HepG2 (cell line): ENCODE results near the gene TP73. TPM values are rescaled to one million over a fixed set of nuclear protein-coding genes. Genes with fewer than 3 reads are reported as not detected.

Experiments used
- ATAC-seq: fragments of 200-7000 bp; cut with Tn5 transposase; 3 replicates; pipeline ENCODE4 v1.9.1; 2020; ENCODE audit warnings: mild to moderate bottlenecking, moderate library complexity
- BruUV-seq: library from RNA; stranded (reverse); fragments of 400-500 nt; replicated peaks from 2 replicates; lab custom pipeline; 2021; lab: Mats Ljungman, UMichigan
- CTCF ChIA-PET: fragments of 300-600 bp; formaldehyde crosslinking; extraction: SDS; loops from one replicate; lab custom pipeline; 2021; ENCODE audit warnings: low total read pairs, inconsistent platforms, low intra/inter-chr PET ratio; lab: Yijun Ruan, JAX
- POLR2A ChIA-PET: fragments of 350-600 bp; sonication (Branson Sonifier 250); formaldehyde crosslinking; loops from one replicate; lab custom pipeline; 2020; ENCODE audit warnings: antibody characterized with exemption, inconsistent platforms; lab: Yijun Ruan, JAX
- DNase-seq: peaks from one replicate; pipeline ENCODE4 v3.0.0-alpha.2; 2015; ENCODE audit warnings: low spot score
- FAIRE-seq: peaks from 3 replicates; lab custom pipeline; 2011; peaks lifted over from hg19 to GRCh38; lab: Jason Lieb, UNC
- H2AFZ ChIP-seq: one replicate; pipeline ENCODE4 v1.6.1; 2011; ENCODE audit warnings: low read length, inconsistent platforms
- H3K27ac ChIP-seq: fragments of 300-600 bp; 3 replicates; pipeline ENCODE4 v1.8.0; 2011; ENCODE audit warnings: mixed run types, mild to moderate bottlenecking, mixed read lengths, low read length, inconsistent platforms; ENCODE audit not compliant: insufficient read depth; ENCODE audit errors: extremely low read length
- H3K27me3 ChIP-seq, 2 experiments: fragments of 200-600 bp in 1 of 2; 2 replicates in 1 of 2; 3 replicates in 1 of 2; pipeline versions ENCODE4 v1.6.0 to v1.8.0; 2011; ENCODE audit warnings: low read length in 2 of 2, mild to moderate bottlenecking in 2 of 2, moderate library complexity in 2 of 2, inconsistent platforms in 1 of 2; ENCODE audit not compliant: insufficient read depth in 2 of 2, control insufficient read depth in 1 of 2
- H3K36me3 ChIP-seq, 2 experiments: fragments of 200-600 bp in 1 of 2; replicated peaks in 1 of 2; 2 replicates in 1 of 2; 3 replicates in 1 of 2; pipeline versions ENCODE4 v1.5.1 to v1.8.0; 2011; ENCODE audit warnings: low read length in 2 of 2, inconsistent platforms in 1 of 2; ENCODE audit not compliant: insufficient read depth in 2 of 2, control insufficient read depth in 1 of 2
- H3K4me1 ChIP-seq: 2 replicates; pipeline ENCODE4 v1.5.1; 2012; ENCODE audit warnings: low read length, inconsistent platforms; ENCODE audit not compliant: insufficient read depth
- H3K4me2 ChIP-seq: 2 replicates; pipeline ENCODE4 v1.6.0; 2011; ENCODE audit warnings: low read depth, low read length, inconsistent platforms
- H3K4me3 ChIP-seq, 3 experiments: fragments of 200-600 bp in 1 of 3; sonication (generic), shearing (Covaris generic) in 1 of 3; replicated peaks in 1 of 3; 2 replicates each; pipeline ENCODE4 v1.5.1; 2011 to 2016; ENCODE audit warnings: low read length in 3 of 3, inconsistent platforms in 2 of 3, low read depth in 2 of 3, mild to moderate bottlenecking in 2 of 3, control low read depth in 1 of 3, mixed read lengths in 1 of 3; ENCODE audit not compliant: insufficient read depth in 1 of 3
- H3K79me2 ChIP-seq: one replicate; pipeline ENCODE4 v1.6.1; 2011; ENCODE audit warnings: low read length, inconsistent platforms; ENCODE audit not compliant: insufficient read depth
- H3K9ac ChIP-seq: 2 replicates; pipeline ENCODE4 v1.6.0; 2011; ENCODE audit warnings: mild to moderate bottlenecking, low read depth, low read length, inconsistent platforms; ENCODE audit not compliant: insufficient read depth
- H3K9me3 ChIP-seq: 2 replicates; pipeline ENCODE4 v1.5.1; 2012; ENCODE audit warnings: mild to moderate bottlenecking, low read length
- H4K20me1 ChIP-seq: 2 replicates; pipeline ENCODE4 v1.6.0; 2011; ENCODE audit warnings: inconsistent platforms, mild to moderate bottlenecking, low read length, moderate library complexity; ENCODE audit not compliant: insufficient read depth
- AFF4 ChIP-seq: sonication (generic); formaldehyde crosslinking; IDR thresholded peaks from 2 replicates; pipeline ENCODE4 v1.4.0; 2020; ENCODE audit warnings: missing genetic modification reagents
- CENPX ChIP-seq: sonication (generic); formaldehyde crosslinking; IDR thresholded peaks from 2 replicates; pipeline ENCODE4 v1.9.0; 2021; ENCODE audit warnings: mild to moderate bottlenecking, missing genetic modification reagents, moderate library complexity
- EP300 ChIP-seq, 3 experiments: sonication (generic) in 1 of 3; formaldehyde crosslinking in 1 of 3; IDR thresholded peaks; 2 replicates each; pipeline versions ENCODE4 v1.5.1 to v1.6.1; 2011 to 2020; ENCODE audit warnings: low read depth in 2 of 3, low read length in 2 of 3, borderline replicate concordance in 1 of 3, improper control_type of control experiment in 1 of 3, mild to moderate bottlenecking in 1 of 3, missing genetic modification reagents in 1 of 3, moderate library complexity in 1 of 3
- GZF1 ChIP-seq: sonication (generic); formaldehyde crosslinking; IDR thresholded peaks from 2 replicates; pipeline ENCODE4 v1.5.1; 2020; ENCODE audit warnings: mild to moderate bottlenecking, missing genetic modification reagents
- HNRNPH1 ChIP-seq: fragments of 200-400 bp; formaldehyde crosslinking; optimal IDR thresholded peaks from 2 replicates; pipeline ENCODE3; 2017; ENCODE audit warnings: mild to moderate bottlenecking, low read depth, low read length
- RELA ChIP-seq: sonication (generic); formaldehyde crosslinking; IDR thresholded peaks from 2 replicates; pipeline ENCODE4 v1.4.0; 2020; ENCODE audit warnings: missing genetic modification reagents
- SMAD9 ChIP-seq: sonication (generic); formaldehyde crosslinking; IDR thresholded peaks from 2 replicates; pipeline ENCODE4 v1.5.1; 2020; ENCODE audit warnings: mild to moderate bottlenecking, missing genetic modification reagents
- ZFP41 ChIP-seq: sonication (generic); formaldehyde crosslinking; IDR thresholded peaks from 2 replicates; pipeline ENCODE4 v1.4.0; 2020; ENCODE audit warnings: mild to moderate bottlenecking, missing genetic modification reagents, borderline replicate concordance
- ZMAT3 ChIP-seq: sonication (generic); formaldehyde crosslinking; conservative IDR thresholded peaks from 2 replicates; pipeline ENCODE4 v1.7.0; 2021; ENCODE audit warnings: missing genetic modification reagents
- ZNF263 ChIP-seq: sonication (generic); formaldehyde crosslinking; IDR thresholded peaks from 2 replicates; pipeline ENCODE4 v1.4.0; 2020; ENCODE audit warnings: missing genetic modification reagents
- ZNF44 ChIP-seq: sonication (generic); formaldehyde crosslinking; IDR thresholded peaks from 2 replicates; pipeline ENCODE4 v1.5.1; 2020; ENCODE audit warnings: mild to moderate bottlenecking, missing genetic modification reagents
- ZNF577 ChIP-seq: sonication (generic); formaldehyde crosslinking; IDR thresholded peaks from 2 replicates; pipeline ENCODE4 v1.4.0; 2020; ENCODE audit warnings: mild to moderate bottlenecking, low read depth, missing genetic modification reagents, borderline replicate concordance
- ZSCAN20 ChIP-seq: sonication (generic); formaldehyde crosslinking; IDR thresholded peaks from 2 replicates; pipeline ENCODE4 v1.4.0; 2020; ENCODE audit warnings: missing genetic modification reagents, mild to moderate bottlenecking, borderline replicate concordance
- ZSCAN22 ChIP-seq: sonication (generic); formaldehyde crosslinking; IDR thresholded peaks from 2 replicates; pipeline ENCODE4 v1.4.0; 2020; ENCODE audit warnings: mild to moderate bottlenecking, missing genetic modification reagents
- WGBS: methylation state at CpG from one replicate; pipeline ENCODE4 v1.1.6; 2017; ENCODE audit warnings: low lambda C conversion rate; 5-methylcytosine and 5-hydroxymethylcytosine counted together
- in situ Hi-C: cut with HindIII; loops from 2 replicates; pipeline ENCODE4 v1.10.0; 2017; ENCODE audit warnings: low pct_unique_long_range_greater_than_20kb; ENCODE audit not compliant: extremely low pct_ligation_motif_present
- intact Hi-C: fragments of 100-400 bp; cut with micrococcal nuclease; formaldehyde crosslinking; loops from one replicate; pipeline ENCODE4 v1.10.0; 2022; ENCODE audit not compliant: unreplicated experiment
- polyA plus RNA-seq, 8 experiments: library from polyadenylated mRNA; depleted of rRNA in 3 of 8; stranded (reverse) in 7 of 8; unstranded in 1 of 8; fragments of >200 nt; fragmentation: Illumina TruSeq in 4 of 8; extraction: Trizol in 4 of 8; gene quantifications; 2 replicates each; pipeline versions ENCODE4 v1.2.1 to v1.2.3, GENCODE V29; 2011 to 2016; ENCODE audit warnings: low read depth in 4 of 8, missing spikeins in 1 of 8, mixed read lengths in 1 of 8; ENCODE audit not compliant: insufficient read depth in 1 of 8
- total RNA-seq, 5 experiments: library from RNA; depleted of rRNA; stranded (reverse); fragments of >200 nt; fragmentation: Illumina TruSeq; extraction: Trizol; gene quantifications; 2 replicates each; pipeline ENCODE4 v1.2.3, GENCODE V29; 2016; ENCODE audit warnings: low read depth in 1 of 5
- TF ChIP-seq, protein P1 (sequence below): sonication (generic); formaldehyde crosslinking; IDR thresholded peaks from 2 replicates; pipeline ENCODE4 v1.4.0; 2020; ENCODE audit warnings: missing genetic modification reagents

Gene TP73
- total and polyA plus RNA-seq, 2 of the 13 experiments (the other 11 are each of a cell fraction or from before 2014, with no cell fraction given), result 0.49 to 1.1 TPM

DNA sequence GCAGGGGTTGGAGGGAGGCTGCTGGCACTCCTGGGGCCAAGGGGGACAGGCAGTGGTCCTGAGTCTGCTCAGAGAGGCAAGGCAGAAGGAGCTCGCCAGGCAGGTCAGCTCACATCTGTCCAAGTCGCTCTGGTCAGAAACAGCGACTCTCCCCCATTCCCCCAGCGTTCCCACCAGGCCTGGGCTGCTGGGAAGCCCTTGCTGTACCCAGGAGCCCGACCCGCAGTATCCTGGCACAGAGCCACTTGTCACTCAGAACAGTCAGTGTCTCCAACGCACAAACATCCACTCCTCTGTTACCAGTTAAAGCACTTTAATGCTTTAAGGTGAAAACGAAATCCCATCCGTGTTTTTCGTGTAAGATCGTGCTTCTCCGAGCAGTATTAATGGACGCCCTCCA lies 83.4 kb downstream of the TP73 start:
- Histone ChIP-seq H3K9me3 (no peaks in the 10 kb centered on the region), H3K27me3 (no peaks in the 10 kb centered on the region), H3K27ac (no peak overlapping the region), H4K20me1 (no peaks in the 10 kb centered on the region), H2AFZ (no peak overlapping the region), H3K4me3 (no peak overlapping the region), H3K36me3 (peaks cover 8 to 46% of the 10 kb centered on the region in 2 experiments), H3K9ac (no peak overlapping the region), H3K4me1 (peaks cover 35% of the 10 kb centered on the region), H3K79me2 (no peaks in the 10 kb centered on the region), H3K4me2 (no peak overlapping the region)
- ChIA-PET CTCF (no interaction called here), POLR2A (no interaction called here)
- DNase-seq (no peak), ATAC-seq (no peak), FAIRE-seq (no peak)
- in situ Hi-C loops, result no loop called here
- TF ChIP-seq GZF1 (CRISPR knock-in tag) (no peak), ZMAT3 (no peak), ZNF577 (no peak), ZSCAN22 (CRISPR knock-in tag) (no peak), ZNF44 (CRISPR knock-in tag) (no peak), ZNF263 (CRISPR knock-in tag) (no peak)
- no TSS peak for BruUV-seq
- WGBS, result 92% methylated on average over 13 of the region's 13 CpGs
- intact Hi-C loops, result no loop called here

DNA sequence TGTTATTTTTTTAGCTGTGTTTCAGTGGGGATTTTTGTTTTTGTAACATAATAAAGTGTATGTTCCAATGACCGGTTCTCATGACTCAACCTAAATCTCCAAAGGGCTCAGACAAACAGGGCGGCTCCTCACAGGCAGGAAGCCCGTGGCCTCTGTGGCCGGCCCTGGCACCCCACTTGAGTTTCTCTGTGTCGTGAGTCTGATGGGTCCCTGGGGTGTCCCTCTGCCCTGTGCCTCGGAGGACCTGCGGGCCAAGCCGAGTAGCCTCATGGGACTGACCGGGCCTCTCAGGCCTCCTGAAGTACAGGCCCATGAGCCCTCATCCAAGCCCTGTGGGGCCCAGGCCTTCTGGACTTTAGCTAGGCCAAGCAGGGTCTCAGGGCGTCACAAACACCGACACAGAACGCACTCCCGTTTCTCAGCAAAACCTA lies 83.8 kb downstream of the TP73 start:
- CTCF ChIA-PET, result no interaction called here
- in situ Hi-C loops, result no loop called here
- no peak overlapping the region for H3K4me2 ChIP-seq
- BruUV-seq, result no TSS peak
- intact Hi-C loops, result no loop called here
- H3K36me3 ChIP-seq, result peaks cover 8 to 50% of the 10 kb centered on the region in 2 experiments
- no peak overlapping the region for H3K9ac ChIP-seq
- no peak overlapping the region for H3K27ac ChIP-seq
- H4K20me1 ChIP-seq, result no peaks in the 10 kb centered on the region
- no peaks in the 10 kb centered on the region for H3K9me3 ChIP-seq
- H3K4me1 ChIP-seq, result peaks cover 35% of the 10 kb centered on the region
- WGBS, result 100% methylated on average over 4 of the region's 13 CpGs
- no peak overlapping the region for H2AFZ ChIP-seq
- no peaks in the 10 kb centered on the region for H3K79me2 ChIP-seq
- POLR2A ChIA-PET, result no interaction called here
- no peak for ATAC-seq
- no peak for DNase-seq
- FAIRE-seq, result no peak
- H3K27me3 ChIP-seq, result no peaks in the 10 kb centered on the region
- no peak overlapping the region for H3K4me3 ChIP-seq
- TF ChIP-seq HNRNPH1, result no peak
- TF ChIP-seq AFF4 (CRISPR knock-in tag), result no peak
- no peak for TF ChIP-seq EP300 (IDR thresholded peaks at IDR 0.05; ENCODE audit: low read depth in 2 of 2, low read length in 2 of 2)
- TF ChIP-seq EP300 (CRISPR knock-in tag; IDR thresholded peaks at IDR 0.05; ENCODE audit: borderline replicate concordance), result no peak
- no peak for TF ChIP-seq RELA (CRISPR knock-in tag)
- TF ChIP-seq, protein P1, sequence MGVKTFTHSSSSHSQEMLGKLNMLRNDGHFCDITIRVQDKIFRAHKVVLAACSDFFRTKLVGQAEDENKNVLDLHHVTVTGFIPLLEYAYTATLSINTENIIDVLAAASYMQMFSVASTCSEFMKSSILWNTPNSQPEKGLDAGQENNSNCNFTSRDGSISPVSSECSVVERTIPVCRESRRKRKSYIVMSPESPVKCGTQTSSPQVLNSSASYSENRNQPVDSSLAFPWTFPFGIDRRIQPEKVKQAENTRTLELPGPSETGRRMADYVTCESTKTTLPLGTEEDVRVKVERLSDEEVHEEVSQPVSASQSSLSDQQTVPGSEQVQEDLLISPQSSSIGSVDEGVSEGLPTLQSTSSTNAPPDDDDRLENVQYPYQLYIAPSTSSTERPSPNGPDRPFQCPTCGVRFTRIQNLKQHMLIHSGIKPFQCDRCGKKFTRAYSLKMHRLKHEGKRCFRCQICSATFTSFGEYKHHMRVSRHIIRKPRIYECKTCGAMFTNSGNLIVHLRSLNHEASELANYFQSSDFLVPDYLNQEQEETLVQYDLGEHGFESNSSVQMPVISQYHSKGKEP, result no peak
- TF ChIP-seq CENPX (CRISPR knock-in tag), result no peak
- no peak for TF ChIP-seq SMAD9 (CRISPR knock-in tag)
- no peak for TF ChIP-seq ZSCAN20 (CRISPR knock-in tag)
- no peak for TF ChIP-seq ZFP41 (CRISPR knock-in tag)
